GM18867 (cell line): ENCODE measurements around the gene R3HDM4.
"Not testable (repeated sequence)": the region's sequence is repeated elsewhere in the genome, so short reads cannot be mapped to it uniquely, and the experiment has no call there.

Experiments
- ATAC-seq: cut with Tn5 transposase; IDR thresholded peaks from one replicate; pipeline ENCODE4 v1.9.1; 2021; ENCODE audit warnings: mild to moderate bottlenecking, moderate library complexity; ENCODE audit not compliant: unreplicated experiment

Gene R3HDM4

GRCh38 chr19:896434-896833 is 16.6 kb downstream of the R3HDM4 start:
- ATAC-seq, result no peak

DNA sequence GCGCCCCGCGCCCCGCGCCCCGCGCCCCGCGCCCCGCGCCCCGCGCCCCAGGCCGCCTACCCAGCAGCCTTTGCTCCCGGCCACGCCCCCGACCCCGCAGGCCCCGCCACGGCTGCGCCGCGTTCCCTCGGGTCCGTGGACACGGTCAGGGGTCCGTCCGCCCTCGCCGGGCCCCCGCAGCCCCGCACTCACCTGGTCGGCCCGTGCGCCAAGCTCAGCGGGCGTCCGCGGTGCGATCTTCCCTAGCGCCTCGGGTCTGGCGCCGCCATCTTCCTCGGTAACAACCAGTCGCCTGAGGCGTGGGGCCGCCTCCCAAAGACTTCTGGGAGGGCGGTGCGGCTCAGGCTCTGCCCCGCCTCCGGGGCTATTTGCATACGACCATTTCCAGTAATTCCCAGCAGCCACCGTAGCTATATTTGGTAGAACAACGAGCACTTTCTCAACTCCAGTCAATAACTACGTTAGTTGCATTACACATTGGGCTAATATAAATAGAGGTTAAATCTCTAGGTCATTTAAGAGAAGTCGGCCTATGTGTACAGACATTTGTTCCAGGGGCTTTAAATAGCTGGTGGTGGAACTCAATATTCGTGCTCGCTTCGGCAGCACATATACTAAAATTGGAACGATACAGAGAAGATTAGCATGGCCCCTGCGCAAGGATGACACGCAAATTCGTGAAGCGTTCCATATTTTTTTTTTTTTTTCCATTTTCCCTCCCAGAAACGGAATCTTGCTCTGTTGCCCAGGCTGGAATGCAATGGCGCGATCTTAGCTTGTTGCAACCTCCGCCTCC is 19.9 kb downstream of the R3HDM4 start, which contains the start of the genes MED16 and RNU6-9:
MED16 (minus strand) TSS at position 294 of the 796 bp plus-strand sequence. CDS start 2,056 bp downstream, outside the sequence.
RNU6-9 (plus strand) TSS at position 591 of the 796 bp plus-strand sequence.
- peak; percentile 82 for ATAC-seq

DNA sequence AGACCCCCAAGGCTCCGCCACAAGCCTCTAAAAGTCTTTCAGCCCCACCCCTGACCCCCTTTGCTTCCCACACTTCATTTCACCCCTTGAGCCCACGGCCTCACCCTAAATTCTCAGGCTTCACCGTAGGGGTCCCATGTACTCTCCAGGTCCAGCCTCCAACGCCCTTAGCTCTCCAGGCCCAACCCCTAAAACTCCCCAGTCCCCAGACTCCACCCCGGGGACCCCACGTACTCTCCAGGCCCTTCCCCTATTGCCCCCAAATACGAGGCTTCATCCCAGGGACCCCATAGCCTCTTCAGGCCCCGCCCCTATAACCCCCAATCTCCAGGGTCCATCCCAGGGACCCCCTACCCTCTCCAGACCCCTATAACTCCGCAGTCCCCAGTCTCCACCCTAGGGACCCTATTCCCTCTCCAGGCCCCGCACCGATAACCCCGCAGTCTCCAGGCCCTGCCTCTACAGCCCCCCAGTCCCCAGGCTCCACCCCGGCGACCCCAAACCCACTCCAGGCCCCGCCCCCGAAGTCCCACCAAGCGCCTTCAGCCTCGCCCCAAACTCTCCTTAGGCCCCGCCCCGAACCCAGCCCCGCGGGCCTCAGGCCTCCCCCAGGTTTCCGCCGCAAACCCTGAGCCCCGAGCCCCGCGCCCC is 20.7 kb downstream of the R3HDM4 start:
- peak; percentile 31 for ATAC-seq

DNA sequence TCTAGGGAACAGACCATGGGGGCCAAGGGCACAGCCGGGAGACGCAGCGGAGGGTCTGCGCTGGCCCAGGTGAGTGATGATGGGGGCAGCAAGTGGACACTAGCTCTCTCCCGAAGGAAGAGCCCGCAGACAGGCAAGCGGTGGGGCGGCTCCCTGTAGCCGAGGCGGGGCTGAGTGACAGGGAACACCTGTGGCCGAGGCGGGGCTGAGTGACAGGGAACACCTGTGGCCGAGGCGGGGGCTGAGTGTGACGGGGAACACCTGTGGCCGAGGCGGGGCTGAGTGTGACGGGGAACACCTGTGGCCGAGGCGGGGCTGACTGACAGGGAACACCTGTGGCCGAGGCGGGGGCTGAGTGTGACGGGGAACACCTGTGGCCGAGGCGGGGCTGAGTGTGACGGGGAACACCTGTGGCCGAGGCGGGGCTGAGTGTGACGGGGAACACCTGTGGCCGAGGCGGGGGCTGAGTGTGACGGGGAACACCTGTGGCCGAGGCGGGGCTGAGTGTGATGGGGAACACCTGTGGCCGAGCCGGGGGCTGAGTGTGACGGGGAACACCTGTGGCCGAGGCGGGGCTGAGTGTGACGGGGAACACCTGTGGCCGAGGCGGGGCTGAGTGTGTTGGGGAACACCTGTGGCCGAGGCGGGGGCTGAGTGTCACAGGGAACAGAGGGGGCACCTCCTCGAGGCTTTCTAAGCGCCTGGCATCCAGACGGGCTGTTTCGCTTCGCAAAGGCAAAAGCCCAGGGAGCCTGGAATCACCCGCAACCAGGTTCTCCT is 21.4 kb downstream of the R3HDM4 start:
- not testable (repeated sequence) for ATAC-seq

- no peak for ATAC-seq
Observed at GRCh38 chr19:890831-891230, 22.2 kb downstream of the R3HDM4 start.

GRCh38 chr19:889662-890295 is 23.2 kb downstream of the R3HDM4 start:
- ATAC-seq, result no peak

- ATAC-seq, result no peak
Observed at GRCh38 chr19:888581-889385, 24.2 kb downstream of the R3HDM4 start.

GRCh38 chr19:887599-887998 is 25.4 kb downstream of the R3HDM4 start:
- ATAC-seq, result no peak

- ATAC-seq, result no peak
Observed at GRCh38 chr19:887072-887471, 25.9 kb downstream of the R3HDM4 start.

DNA sequence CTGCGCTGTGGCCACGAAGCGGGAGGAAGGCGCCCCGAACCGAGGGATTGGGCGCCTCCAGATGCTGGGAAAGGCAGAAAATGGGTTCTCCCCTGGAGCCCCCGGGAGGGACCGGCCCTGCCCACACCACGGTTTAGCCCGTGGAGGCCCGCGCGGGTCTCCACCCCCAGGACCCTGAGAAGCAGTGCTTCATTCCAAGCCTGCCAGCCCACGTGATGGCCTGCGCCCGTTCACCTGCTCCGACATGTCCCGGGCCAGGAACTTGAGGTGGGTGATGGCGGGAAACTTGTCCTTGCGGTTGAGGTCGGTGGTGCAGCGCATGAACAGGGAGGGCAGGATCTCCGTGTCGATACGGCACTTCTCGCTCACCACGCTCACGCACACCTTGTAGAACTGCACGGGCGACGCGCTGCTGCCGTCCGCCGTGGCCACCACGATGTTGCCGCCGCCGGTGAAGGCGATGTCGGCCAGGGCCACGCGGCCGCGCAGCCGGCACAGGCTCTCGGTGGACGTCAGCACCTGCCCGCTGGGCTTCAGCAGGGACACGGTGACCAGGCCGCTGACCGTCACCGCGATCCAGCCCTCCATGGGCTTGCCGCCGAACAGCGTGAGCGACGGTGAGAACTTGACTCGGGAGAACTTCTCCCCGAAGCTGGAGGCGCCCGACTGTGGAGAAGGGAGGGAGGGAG is 27.3 kb downstream of the R3HDM4 start:
- no peak for ATAC-seq

DNA sequence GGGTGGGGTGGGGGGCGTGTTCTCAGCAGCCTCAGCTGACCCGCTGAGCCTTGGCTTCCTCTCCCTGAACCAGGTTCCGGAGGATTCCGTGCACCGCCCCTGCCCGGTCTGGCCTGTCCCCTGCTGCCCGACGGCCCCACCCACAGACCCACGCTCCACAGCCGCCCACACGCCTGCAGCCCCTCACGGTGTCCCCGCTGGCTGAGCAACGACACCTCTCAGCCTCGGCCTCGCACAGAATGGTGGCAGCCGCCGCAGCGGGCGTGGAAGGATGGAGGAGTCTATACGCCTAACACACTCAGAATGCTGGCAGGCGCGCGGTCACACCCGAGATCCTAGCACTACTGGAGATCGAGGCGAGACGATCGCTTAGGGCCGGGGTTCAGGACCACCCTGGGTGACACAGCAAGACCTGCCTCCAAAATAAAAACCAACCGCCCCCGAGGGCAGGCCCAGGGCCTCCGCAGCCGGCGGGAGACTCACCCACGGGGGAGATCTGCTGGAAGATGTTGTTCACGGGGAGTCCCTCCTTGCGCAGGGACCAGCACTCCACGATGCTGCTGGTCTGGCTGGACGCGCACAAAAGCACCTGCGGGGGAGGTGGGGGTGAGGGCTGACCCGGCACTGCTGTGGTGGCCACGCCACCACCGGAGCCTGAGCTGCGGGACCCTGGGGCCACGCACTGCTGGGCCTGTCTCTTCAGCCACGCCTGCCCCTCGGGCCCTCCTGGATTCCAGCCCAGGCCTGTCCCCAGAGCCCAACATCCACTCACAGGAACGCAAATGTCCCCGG is 28.4 kb downstream of the R3HDM4 start:
- no peak for ATAC-seq

DNA sequence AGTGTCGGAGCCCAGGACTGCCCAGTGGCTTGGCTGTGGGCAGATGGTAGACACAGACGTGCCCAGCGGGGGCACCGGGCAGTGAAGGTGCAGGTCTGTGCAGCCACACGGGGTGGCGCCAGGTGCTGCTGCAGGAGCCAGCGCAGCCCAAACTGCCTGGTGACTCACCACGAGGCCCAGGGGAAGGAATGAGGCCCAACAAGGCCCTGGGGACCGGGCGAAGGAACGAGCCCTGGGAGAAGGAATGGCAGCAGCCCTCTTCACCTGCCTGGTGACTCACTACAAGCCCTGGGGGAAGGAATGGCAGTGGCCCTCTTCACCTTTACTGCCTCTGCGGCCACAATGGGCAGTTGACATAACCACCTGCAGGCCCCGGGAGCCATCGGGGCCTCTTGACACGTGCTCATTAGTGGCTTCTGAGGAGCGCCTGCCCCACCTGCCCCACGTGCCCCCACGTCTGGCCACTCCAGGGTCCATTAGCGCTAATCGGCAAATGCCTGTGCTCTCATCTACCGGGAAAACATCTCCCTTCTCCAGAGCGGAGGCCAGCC is 29.3 kb downstream of the R3HDM4 start:
- no peak for ATAC-seq

GRCh38 chr19:882871-883497 is 30.0 kb downstream of the R3HDM4 start:
- ATAC-seq, result no peak

- ATAC-seq, result no peak
Observed at GRCh38 chr19:881385-882071, 31.5 kb downstream of the R3HDM4 start.

DNA sequence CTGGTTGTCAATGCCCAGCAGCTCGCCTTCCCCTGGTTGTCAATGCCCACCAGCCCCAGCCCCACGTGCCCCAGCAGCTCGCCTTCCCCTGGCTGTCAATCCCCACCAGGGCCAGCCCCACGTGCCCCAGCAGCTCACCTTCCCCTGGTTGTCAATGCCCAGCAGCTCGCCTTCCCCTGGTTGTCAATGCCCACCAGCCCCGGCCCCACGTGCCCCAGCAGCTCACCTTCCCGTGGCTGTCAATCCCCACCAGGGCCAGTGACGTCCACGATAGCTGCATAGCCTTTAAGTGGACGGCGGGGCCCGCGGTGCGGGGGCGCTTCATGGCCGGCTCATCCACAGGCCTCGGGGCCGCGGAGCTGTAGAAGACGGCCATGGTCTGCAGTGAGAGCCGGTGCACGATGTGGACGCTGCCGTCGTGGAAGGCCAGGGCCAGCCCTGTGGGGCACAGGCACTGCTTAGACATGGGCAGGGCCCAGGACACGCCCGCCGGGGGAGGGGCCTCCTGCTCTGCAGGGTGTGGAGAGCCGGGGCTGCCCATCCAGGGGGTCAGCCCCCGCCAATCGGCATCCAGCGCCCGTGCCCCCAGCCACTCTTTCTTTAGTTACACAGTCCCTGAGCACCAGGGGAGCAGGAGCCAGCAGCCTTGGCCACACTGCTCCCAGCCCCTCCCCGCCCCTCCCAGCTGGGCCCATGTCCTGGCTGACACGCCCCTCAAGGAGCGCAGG is 33.1 kb downstream of the R3HDM4 start:
- no peak for ATAC-seq

DNA sequence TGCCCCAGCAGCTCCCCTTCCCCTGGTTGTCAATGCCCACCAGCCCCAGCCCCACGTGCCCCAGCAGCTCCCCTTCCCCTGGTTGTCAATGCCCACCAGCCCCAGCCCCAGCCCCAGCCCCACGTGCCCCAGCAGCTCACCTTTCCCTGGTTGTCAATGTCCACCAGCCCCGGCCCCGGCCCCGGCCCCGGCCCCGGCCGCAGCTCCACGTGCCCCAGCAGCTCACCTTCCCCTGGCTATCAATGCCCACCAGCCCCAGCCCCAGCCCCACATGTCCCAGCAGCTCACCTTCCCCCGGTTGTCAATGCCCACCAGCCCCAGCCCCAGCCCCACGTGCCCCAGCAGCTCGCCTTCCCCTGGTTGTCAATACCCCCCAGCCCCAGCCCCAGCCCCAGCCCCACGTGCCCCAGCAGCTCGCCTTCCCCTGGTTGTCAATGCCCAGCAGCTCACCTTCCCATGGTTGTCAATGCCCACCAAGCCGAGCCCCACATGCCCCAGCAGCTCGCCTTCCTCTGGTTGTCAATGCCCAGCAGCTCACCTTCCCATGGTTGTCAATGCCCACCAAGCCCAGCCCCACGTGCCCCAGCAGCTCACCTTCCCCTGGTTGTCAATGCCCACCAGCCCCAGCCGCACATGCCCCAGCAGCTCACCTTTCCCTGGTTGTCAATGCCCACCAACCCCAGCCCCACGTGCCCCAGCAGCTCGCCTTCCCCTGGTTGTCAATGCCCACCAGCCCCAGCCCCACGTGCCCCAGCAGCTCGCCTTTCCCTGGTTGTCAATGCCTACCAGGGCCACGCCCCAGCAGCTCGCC is 34.1 kb downstream of the R3HDM4 start:
- ATAC-seq, result not testable (repeated sequence)
